ENCODE data around the gene SLC16A2. TPM values are rescaled to one million over a fixed set of nuclear protein-coding genes. Genes with fewer than 3 reads are reported as not detected.
A peak's percentile ranks its signal among the peaks of the same experiment; 100 is the strongest.

Gene SLC16A2
- total RNA-seq, 4 donors from 2014 or later: 1.7 to 16.8 (median 5.5) TPM

DNA sequence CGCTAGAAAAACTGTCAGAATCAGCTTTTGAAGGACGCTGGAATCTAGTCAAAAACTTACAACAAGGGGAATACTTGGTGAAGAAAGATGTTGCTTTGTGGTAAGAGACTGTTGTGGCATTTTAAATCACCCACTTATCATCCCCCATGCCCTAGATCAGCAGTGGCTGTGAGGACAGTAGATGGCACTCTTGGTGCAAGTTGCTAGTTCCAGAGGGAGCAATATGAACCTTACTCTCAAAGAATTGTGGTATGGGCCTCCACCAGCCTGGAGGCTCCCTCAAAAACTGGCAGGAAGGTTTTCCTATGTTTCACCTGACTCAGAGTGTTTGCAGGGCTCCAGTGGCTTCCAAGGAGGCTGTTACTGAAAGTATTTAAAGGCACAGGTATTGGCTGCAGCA is 37.7 kb upstream of the SLC16A2 start:
- H3K27ac ChIP-seq: no peak overlapping the region
- peak; percentile 11 for DNase-seq
- 34 to 62% methylated on average over 2 of the region's 2 CpGs for WGBS, 2 donors (ENCODE audit: low coverage in 1 of 2)
- H3K36me3 ChIP-seq: no peaks in the 10 kb centered on the region
- intact Hi-C loops (cut with DNase I; ENCODE audit: low total_unique reads) (loop anchor here (10.0 kb wide), 1 partner anchor 161 kb away; no protein-coding TSS in a partner anchor), in situ Hi-C loops (cut with MboI; ENCODE audit: low pct_ligation_motif_present in 1 of 4, low pct_unique_long_range_greater_than_20kb in 1 of 4, low sequenced_read_pairs in 3 of 4) (loop anchor here in 1 of 4 donors (25.0 kb wide), 1 partner anchor 154 kb away; no protein-coding TSS in a partner anchor)
- TF ChIP-seq, protein P1, sequence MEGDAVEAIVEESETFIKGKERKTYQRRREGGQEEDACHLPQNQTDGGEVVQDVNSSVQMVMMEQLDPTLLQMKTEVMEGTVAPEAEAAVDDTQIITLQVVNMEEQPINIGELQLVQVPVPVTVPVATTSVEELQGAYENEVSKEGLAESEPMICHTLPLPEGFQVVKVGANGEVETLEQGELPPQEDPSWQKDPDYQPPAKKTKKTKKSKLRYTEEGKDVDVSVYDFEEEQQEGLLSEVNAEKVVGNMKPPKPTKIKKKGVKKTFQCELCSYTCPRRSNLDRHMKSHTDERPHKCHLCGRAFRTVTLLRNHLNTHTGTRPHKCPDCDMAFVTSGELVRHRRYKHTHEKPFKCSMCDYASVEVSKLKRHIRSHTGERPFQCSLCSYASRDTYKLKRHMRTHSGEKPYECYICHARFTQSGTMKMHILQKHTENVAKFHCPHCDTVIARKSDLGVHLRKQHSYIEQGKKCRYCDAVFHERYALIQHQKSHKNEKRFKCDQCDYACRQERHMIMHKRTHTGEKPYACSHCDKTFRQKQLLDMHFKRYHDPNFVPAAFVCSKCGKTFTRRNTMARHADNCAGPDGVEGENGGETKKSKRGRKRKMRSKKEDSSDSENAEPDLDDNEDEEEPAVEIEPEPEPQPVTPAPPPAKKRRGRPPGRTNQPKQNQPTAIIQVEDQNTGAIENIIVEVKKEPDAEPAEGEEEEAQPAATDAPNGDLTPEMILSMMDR (IDR thresholded peaks at IDR 0.05): peak in 4 of 5 experiments; percentile 10 to 29 (median 16)
- TF ChIP-seq EP300 (IDR thresholded peaks at IDR 0.05; ENCODE audit: low read depth): no peak
- no peak for TF ChIP-seq POLR2A (IDR thresholded peaks at IDR 0.05)
- no peak overlapping the region for H3K4me3 ChIP-seq
- H3K27me3 ChIP-seq: no peaks in the 10 kb centered on the region
- no peaks in the 10 kb centered on the region for H3K9me3 ChIP-seq
- no peaks in the 10 kb centered on the region for H3K4me1 ChIP-seq

DNA sequence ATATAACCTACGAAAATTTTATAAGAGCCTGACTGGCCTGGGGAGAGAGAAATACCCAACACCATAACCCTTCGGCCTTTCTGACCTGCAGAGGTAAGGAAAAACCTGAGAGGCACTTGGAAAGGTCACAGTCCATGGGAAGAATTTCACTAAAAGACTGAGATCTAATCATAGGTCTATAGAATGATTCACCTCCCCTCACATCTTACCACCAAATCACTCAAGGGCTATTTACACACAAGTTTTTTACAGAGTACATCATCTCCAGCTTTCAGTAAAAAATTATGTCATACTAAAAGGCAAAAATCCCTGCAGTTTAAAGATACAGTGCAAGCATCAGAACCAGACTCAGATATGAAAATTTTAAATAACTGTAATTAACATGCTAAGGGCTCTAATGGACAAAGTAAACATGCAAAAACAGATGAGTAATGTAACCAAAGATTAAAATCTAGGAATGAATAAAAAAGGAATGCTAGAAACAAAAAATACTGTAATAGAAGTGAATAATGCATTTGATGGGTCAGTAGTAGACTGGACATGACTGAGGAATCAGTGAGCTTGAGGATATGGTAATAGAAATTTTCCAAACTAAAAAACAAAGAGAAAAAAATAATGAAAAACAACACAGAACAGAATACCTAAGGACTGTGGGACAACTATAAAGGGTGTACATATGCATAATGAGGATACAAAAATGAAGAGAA is 32.1 kb upstream of the SLC16A2 start:
- Histone ChIP-seq H3K4me1 (no peaks in the 10 kb centered on the region), H3K4me3 (no peak overlapping the region), H3K27me3 (no peaks in the 10 kb centered on the region), H3K36me3 (no peaks in the 10 kb centered on the region), H3K27ac (no peak overlapping the region), H3K9me3 (no peaks in the 10 kb centered on the region)
- TF ChIP-seq, protein P1 (IDR thresholded peaks at IDR 0.05): no peak
- TF ChIP-seq POLR2AphosphoS5 (IDR thresholded peaks at IDR 0.05): no peak
- TF ChIP-seq EP300 (IDR thresholded peaks at IDR 0.05; ENCODE audit: low read depth): no peak
- no peak for TF ChIP-seq POLR2A (IDR thresholded peaks at IDR 0.05)
- in situ Hi-C loops (cut with MboI; ENCODE audit: low pct_ligation_motif_present in 1 of 4, low pct_unique_long_range_greater_than_20kb in 1 of 4, low sequenced_read_pairs in 3 of 4): loop anchor here in 1 of 4 donors (25.0 kb wide), 1 partner anchor 148 kb away; no protein-coding TSS in a partner anchor
- no peak for DNase-seq
- 67% methylated on average over 2 of the region's 2 CpGs; no CpG with 5 or more reads in 1 of the 2 donors for WGBS, 2 donors (ENCODE audit: low coverage in 1 of 2)
- intact Hi-C loops (cut with DNase I; ENCODE audit: low total_unique reads): loop anchor here (10.0 kb wide), 1 partner anchor 156 kb away; no protein-coding TSS in a partner anchor

DNA sequence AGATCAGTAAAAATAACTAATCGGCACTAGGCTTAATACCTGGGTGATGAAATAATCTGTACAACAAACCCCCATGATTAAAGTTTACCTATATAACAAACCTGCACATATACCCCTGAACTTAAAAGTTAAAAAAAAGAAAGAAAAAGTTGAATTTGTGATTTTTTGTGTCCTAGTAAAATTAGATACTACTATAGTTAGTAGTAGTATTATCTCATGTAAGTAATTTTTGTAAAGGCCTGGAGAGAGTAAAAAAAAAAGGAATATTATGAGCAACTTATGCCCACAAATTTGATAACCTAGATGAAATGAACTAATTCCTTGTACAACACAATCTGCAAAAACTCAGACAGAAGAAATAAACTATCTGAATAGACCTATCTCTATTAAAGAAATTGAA is 25.7 kb upstream of the SLC16A2 start:
- H3K9me3 ChIP-seq: no peaks in the 10 kb centered on the region
- in situ Hi-C loops (cut with MboI; ENCODE audit: low pct_ligation_motif_present in 1 of 4, low pct_unique_long_range_greater_than_20kb in 1 of 4, low sequenced_read_pairs in 3 of 4) (loop anchor here in 1 of 4 donors (25.0 kb wide), 1 partner anchor 142 kb away; no protein-coding TSS in a partner anchor), intact Hi-C loops (cut with DNase I; ENCODE audit: low total_unique reads) (no loop called here)
- H3K27me3 ChIP-seq: no peaks in the 10 kb centered on the region
- H3K36me3 ChIP-seq: no peaks in the 10 kb centered on the region
- 76 to 100% methylated on average over 1 of the region's 1 CpG for WGBS, 2 donors (ENCODE audit: low coverage in 1 of 2)
- TF ChIP-seq POLR2A (IDR thresholded peaks at IDR 0.05) (no peak), POLR2AphosphoS5 (IDR thresholded peaks at IDR 0.05) (no peak), EP300 (IDR thresholded peaks at IDR 0.05; ENCODE audit: low read depth) (no peak)
- TF ChIP-seq, protein P1 (IDR thresholded peaks at IDR 0.05): no peak
- no peak overlapping the region for H3K27ac ChIP-seq
- no peak overlapping the region for H3K4me3 ChIP-seq
- no peaks in the 10 kb centered on the region for H3K4me1 ChIP-seq
- no peak for DNase-seq

DNA sequence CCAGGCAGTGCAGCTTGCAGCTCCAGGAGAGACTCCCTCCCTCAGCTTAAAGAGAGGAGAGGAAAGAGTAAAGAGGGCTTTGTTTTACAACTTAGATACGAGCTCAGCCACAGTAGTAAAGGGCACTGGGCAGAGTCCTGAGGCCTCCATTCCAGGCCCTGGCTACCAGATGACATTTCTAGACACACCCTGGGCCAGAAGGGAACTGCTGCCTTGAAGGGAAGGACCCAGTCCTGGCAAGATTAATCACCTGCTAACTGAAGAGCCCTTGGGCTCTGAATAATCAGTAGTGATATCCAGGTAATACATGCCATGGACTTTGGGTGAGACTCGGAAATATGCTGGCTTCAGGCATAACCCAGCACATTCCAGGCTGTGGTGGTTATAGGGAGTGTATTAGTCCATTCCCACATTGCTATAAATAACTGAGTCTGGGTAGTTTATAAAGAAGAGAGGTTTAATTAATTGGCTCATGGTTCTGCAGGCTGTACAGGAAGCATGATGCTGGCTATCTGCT is 15.3 kb upstream of the SLC16A2 start:
- H3K27ac ChIP-seq: no peak overlapping the region
- no peaks in the 10 kb centered on the region for H3K9me3 ChIP-seq
- H3K4me3 ChIP-seq: no peak overlapping the region
- 62% methylated on average over 2 of the region's 2 CpGs; no CpG with 5 or more reads in 1 of the 2 donors for WGBS, 2 donors (ENCODE audit: low coverage in 1 of 2)
- TF ChIP-seq, protein P1 (IDR thresholded peaks at IDR 0.05): no peak
- TF ChIP-seq POLR2AphosphoS5 (IDR thresholded peaks at IDR 0.05): no peak
- DNase-seq: no peak
- H3K36me3 ChIP-seq: no peaks in the 10 kb centered on the region
- intact Hi-C loops (cut with DNase I; ENCODE audit: low total_unique reads): no loop called here
- no peaks in the 10 kb centered on the region for H3K27me3 ChIP-seq
- H3K4me1 ChIP-seq: no peaks in the 10 kb centered on the region
- in situ Hi-C loops (cut with MboI; ENCODE audit: low pct_ligation_motif_present in 1 of 4, low pct_unique_long_range_greater_than_20kb in 1 of 4, low sequenced_read_pairs in 3 of 4): no loop called here

Measured in transverse colon (tissue), 4 donors.